Body of pancreas (tissue), 4 donors: Measurements from ENCODE around the gene HEXIM1. TPM values are rescaled to one million over a fixed set of nuclear protein-coding genes. Genes with fewer than 3 reads are reported as not detected.

Source experiments
- ATAC-seq: fragments of 150-250 bp; one replicate; pipeline ENCODE4 v1.9.1; 2016
- DNase-seq, 4 donors: peaks; one replicate each; pipeline ENCODE4 v3.0.0-alpha.2; 2019
- H3K27ac ChIP-seq, 4 donors: fragments of 200-600 bp; sonication (generic); 1 replicate in 3 of 4; 2 replicates in 1 of 4; pipeline versions ENCODE4 v1.5.1 to v1.6.1; 2016 to 2019; ENCODE audit warnings: mild to moderate bottlenecking in 1 of 4, mixed read lengths in 1 of 4, moderate library complexity in 1 of 4
- H3K27me3 ChIP-seq, 2 donors: fragments of 200-600 bp; sonication (generic); one replicate each; pipeline ENCODE4 v1.6.0; 2016; ENCODE audit warnings: mild to moderate bottlenecking in 1 of 2
- H3K36me3 ChIP-seq, 2 donors: fragments of 200-600 bp; sonication (generic); replicated peaks in 1 of 2; 2 replicates each; pipeline ENCODE4 v1.5.1; 2016; ENCODE audit warnings: low read depth in 2 of 2; ENCODE audit not compliant: insufficient read depth in 1 of 2
- H3K4me1 ChIP-seq: fragments of 200-600 bp; sonication (generic); one replicate; pipeline ENCODE4 v1.6.0; 2016
- H3K4me3 ChIP-seq, 2 donors: fragments of 200-600 bp; sonication (generic); 1 replicate in 1 of 2; 2 replicates in 1 of 2; pipeline ENCODE4 v1.5.1; 2016 to 2019
- H3K9me3 ChIP-seq, 3 donors: fragments of 200-600 bp; sonication (generic); 1 replicate in 2 of 3; 2 replicates in 1 of 3; pipeline ENCODE4 v1.5.1; 2016
- CTCF ChIP-seq, 7 experiments: fragments of 450-650 bp in 4 of 7; fragments of 200-600 bp in 3 of 7; sonication (generic) in 3 of 7; IDR thresholded peaks; one replicate each; pipeline ENCODE4 v1.5.1; 2016 to 2019; ENCODE audit warnings: antibody characterized with exemption in 7 of 7
- POLR2A ChIP-seq, 3 donors: fragments of 450-650 bp; IDR thresholded peaks; one replicate each; pipeline ENCODE4 v1.6.1; 2016; ENCODE audit warnings: antibody characterized with exemption in 3 of 3, mild to moderate bottlenecking in 2 of 3
- WGBS, 2 donors: methylation state at CpG; one replicate each; pipeline ENCODE4 v1.1.5; 2017; 5-methylcytosine and 5-hydroxymethylcytosine counted together
- intact Hi-C: fragments of 100-400 bp; cut with DNase I; formaldehyde crosslinking; loops from one replicate; pipeline ENCODE4 v1.15.1; 2023
- total RNA-seq, 2 donors: library from RNA; depleted of rRNA; stranded (reverse); fragments of >200 nt; gene quantifications; one replicate each; pipeline ENCODE4 v1.1.0, GENCODE V29; 2016

Gene HEXIM1
- total RNA-seq, 2 donors from 2014 or later: 13.8 to 15.3 TPM

- Histone ChIP-seq H3K36me3 (peaks cover 0 to 4% of the 10 kb centered on the region in 2 donors), H3K9me3 (no peaks in the 10 kb centered on the region), H3K4me3 (no peak overlapping the region), H3K4me1 (no peaks in the 10 kb centered on the region), H3K27ac (no peak overlapping the region), H3K27me3 (no peaks in the 10 kb centered on the region)
- DNase-seq (no peak), ATAC-seq (no peak)
- TF ChIP-seq POLR2A (IDR thresholded peaks at IDR 0.05): no peak
- no peak for TF ChIP-seq CTCF (IDR thresholded peaks at IDR 0.05)
- WGBS, 2 donors: 89 to 94% methylated on average over 9 to 23 of the region's 23 CpGs
- intact Hi-C loops: no loop called here
Measured at GRCh38 chr17:45112559-45113423, 35.5 kb upstream of the HEXIM1 start.

- Histone ChIP-seq H3K4me1 (no peaks in the 10 kb centered on the region), H3K36me3 (no peaks in the 10 kb centered on the region), H3K27me3 (no peaks in the 10 kb centered on the region), H3K4me3 (no peak overlapping the region), H3K27ac (no peak overlapping the region), H3K9me3 (no peaks in the 10 kb centered on the region)
- intact Hi-C loops: no loop called here
- no peak for ATAC-seq
- 78% methylated on average over 9 of the region's 9 CpGs; no CpG with 5 or more reads in 1 of the 2 donors for WGBS, 2 donors
- TF ChIP-seq CTCF (IDR thresholded peaks at IDR 0.05) (no peak), POLR2A (IDR thresholded peaks at IDR 0.05) (no peak)
- no peak for DNase-seq
Measured at GRCh38 chr17:45113424-45113754, 34.9 kb upstream of the HEXIM1 start.

- Histone ChIP-seq H3K36me3 (no peaks in the 10 kb centered on the region), H3K4me3 (no peak overlapping the region), H3K9me3 (no peaks in the 10 kb centered on the region), H3K27ac (no peak overlapping the region), H3K4me1 (no peaks in the 10 kb centered on the region), H3K27me3 (no peaks in the 10 kb centered on the region)
- DNase-seq: no peak
- WGBS, 2 donors: 83% methylated on average over 9 to 19 of the region's 19 CpGs
- TF ChIP-seq POLR2A (IDR thresholded peaks at IDR 0.05): no peak
- no peak for TF ChIP-seq CTCF (IDR thresholded peaks at IDR 0.05)
- ATAC-seq: no peak
- intact Hi-C loops: no loop called here
Measured at GRCh38 chr17:45114117-45114932, 34.0 kb upstream of the HEXIM1 start.

GRCh38 chr17:45115015-45115625 lies 33.2 kb upstream of the HEXIM1 start:
- H3K36me3 ChIP-seq: no peaks in the 10 kb centered on the region
- intact Hi-C loops: no loop called here
- H3K4me3 ChIP-seq: no peak overlapping the region
- 84 to 85% methylated on average over 17 to 26 of the region's 26 CpGs for WGBS, 2 donors
- H3K4me1 ChIP-seq: no peaks in the 10 kb centered on the region
- H3K9me3 ChIP-seq: no peaks in the 10 kb centered on the region
- ATAC-seq (no peak), DNase-seq (no peak)
- no peak for TF ChIP-seq CTCF (IDR thresholded peaks at IDR 0.05)
- TF ChIP-seq POLR2A (IDR thresholded peaks at IDR 0.05): no peak
- no peaks in the 10 kb centered on the region for H3K27me3 ChIP-seq
- H3K27ac ChIP-seq: no peak overlapping the region
